HL-60/S4 treated with retinoic acid at 250 ng/mL for 4 days and 3 days (cell line): Measurements from ENCODE around the gene TBCK.
"Not testable (repeated sequence)": the region's sequence is repeated elsewhere in the genome, so short reads cannot be mapped to it uniquely, and the experiment has no call there.

Experiments used
- in situ Hi-C: fragments of 300-500 bp; cut with MboI; formaldehyde crosslinking; loops from 2 replicates; pipeline ENCODE4 v1.7.0; 2022; ENCODE audit warnings: low sequenced_read_pairs

Gene TBCK

DNA sequence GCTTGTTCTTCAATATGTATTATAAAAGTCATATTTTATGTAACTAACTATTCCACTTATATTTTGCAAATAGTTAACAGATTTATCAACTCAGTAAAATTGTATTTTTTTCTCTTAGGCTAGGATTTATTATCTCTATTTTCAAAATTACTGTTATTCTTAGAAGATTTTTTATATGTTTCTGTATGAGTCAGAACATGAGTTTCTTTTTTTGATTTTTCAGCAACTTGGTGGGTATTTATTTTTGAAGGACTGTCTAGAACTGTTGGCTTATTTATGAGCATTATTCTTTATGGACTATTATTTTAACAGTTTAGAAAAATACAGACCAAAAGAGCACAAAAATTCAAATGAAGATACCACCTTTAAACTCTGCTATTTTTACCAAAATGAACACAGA lies 7.1 kb upstream of the TBCK start:
- in situ Hi-C loops: no loop called here

DNA sequence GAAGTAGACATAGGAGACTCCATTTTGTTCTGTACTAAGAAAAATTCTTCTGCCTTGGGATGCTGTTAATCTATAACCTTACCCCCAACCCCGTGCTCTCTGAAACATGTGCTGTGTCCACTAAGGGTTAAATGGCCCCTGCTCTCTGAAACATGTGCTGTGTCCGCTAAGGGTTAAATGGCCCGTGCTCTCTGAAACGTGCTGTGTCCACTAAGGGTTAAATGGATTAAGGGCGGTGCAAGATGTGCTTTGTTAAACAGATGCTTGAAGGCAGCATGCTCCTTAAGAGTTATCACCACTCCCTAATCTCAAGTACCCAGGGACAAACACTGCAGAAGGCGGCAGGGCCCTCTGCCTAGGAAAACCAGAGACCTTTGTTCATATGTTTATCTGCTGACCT lies 5.8 kb upstream of the TBCK start:
- in situ Hi-C loops: not testable (repeated sequence)

DNA sequence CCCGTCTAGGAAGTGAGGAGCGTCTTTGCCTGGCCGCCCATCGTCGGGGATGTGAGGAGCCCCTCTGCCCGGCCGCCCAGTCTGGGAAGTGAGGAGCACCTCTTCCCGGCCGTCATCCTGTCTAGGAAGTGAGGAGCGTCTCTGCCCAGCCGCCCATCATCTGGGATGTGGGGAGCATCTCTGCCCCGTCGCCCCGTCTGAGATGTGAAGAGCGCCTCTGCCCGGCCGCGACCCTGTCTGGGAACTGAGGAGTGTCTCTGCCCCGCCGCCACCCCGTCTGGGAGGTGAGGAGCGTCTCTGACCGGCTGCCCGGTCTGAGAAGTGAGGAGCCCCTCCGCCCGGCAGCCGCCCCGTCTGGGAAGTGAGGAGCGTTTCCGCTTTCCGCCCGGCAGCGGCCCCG lies 5.2 kb upstream of the TBCK start:
- in situ Hi-C loops: not testable (repeated sequence)

DNA sequence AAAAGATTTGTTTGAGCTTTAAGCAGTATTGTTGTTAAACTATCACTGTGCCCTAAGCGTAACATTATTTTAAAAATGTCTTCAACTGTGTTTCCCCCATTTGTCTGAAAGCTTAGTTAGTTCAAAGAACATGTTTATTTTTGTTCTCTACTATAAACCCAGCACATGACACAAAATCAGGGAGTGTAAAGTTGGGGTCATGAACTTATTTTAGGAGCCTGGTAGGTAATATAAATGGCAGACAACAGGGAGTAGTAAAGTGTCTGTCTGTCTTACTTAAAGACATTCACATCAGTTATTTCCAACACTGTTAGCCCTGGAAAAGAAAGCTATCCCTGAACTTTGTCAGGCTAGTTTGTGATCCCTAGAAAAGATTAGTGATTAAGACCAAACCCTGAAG lies 4.2 kb upstream of the TBCK start:
- in situ Hi-C loops: no loop called here

DNA sequence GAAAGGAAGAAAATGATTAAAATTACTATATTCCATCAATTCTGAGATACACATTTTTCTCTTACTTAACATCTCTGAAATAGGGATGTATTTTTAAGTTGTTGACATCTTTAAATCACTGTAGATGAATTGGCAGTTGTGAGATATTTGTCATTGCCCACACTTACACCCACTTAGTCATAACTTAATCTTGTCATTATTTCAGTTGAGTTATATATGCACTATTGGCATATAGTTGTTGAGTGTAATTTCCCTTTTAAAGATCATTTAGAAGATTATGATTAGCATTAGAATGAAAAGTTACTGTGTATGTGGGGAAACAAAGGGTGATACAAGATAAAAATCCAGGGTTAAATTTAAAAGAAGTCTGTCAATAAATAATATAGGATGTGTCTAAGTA lies 2.5 kb upstream of the TBCK start:
- in situ Hi-C loops: no loop called here

DNA sequence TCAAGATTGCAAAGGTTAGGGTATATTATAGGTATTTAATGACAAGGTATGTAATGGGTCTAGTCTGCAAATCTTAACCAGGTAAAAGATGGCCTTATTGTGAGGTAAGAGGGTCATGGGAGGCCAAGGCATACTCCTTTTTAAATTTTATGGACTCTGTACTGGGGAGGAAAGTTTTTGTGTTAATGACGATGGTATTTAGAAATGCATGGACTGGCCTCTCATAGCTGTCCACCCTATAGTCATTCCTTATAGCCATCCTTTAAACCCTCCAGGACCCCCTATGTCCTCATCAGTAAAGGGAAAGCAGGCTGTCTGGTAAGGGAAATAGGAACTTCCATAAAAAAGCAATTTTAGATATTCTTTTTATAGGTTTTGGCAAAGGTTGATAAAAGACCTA lies 1.8 kb upstream of the TBCK start:
- in situ Hi-C loops: no loop called here

DNA sequence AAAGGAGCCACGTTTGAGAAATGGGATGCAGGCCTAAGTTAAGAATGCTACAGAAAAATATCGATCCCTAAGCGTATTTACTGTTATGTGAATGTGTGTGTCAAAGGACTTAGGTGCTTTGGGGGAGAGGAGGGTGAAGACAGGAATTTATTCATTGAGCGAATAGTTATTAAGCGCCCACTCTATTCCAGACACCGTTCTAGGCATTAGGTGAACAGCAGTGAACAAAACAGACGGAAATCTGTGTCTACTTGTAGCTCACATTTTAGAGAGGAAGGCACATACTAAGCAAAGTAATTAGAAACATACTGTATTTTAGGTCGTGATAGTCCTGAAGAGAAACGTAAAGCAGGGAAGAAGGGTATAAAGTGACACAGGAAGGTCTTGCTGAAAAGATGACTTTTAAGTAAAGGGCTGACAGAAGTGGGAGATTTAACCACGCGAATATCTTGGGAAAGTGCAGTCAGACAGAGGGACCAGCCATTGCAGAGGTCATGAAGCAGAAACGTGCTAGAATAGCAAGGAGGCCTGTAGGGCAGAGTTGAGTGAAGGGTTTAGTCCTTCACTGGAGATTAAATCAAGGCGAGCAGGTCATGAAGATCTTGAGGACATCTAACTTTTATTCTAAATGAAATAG lies 882 bp upstream of the TBCK start:
- in situ Hi-C loops: no loop called here

DNA sequence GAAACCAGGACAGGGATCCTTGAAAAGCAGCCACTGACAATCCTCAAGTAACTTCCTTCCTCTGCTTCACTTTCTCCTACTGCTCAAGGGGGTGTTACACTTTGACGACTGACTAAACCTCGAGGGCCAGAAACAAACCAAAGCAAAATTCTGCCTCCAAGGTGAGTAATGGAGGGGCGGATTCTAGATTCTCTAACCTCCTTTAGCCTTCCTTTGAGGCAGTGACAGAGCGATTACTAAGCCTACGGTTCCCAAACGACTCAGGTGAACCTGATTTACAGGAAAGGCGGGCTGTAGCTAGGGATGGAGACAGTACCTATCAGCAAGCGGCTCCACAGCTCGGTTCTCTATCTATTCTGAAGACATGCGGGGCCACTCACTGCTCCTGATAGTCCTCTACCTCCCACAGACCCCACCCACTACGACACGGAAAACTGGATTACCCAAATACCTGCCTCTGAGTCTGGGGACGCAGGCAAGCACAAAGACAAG lies 487 bp downstream of the TBCK start:
- in situ Hi-C loops: no loop called here

DNA sequence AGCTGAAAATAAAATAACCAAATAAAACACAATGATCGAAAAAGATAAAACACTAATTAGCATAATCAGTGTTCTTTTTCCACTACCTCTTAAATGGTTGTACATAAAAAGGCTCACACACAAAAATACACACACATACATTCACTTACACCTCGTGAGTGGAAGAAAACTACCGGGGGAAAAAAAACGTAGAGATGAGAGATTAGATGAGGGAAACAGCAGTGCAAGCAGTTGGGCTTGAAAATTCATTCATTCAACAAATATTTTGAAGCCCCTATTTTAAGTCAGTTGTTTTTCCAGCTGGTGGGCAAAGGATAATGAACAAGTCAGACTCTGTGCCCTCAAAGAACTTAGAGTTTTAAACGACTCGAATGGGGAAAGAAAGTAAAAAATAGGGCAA lies 1.0 kb downstream of the TBCK start:
- in situ Hi-C loops: no loop called here

DNA sequence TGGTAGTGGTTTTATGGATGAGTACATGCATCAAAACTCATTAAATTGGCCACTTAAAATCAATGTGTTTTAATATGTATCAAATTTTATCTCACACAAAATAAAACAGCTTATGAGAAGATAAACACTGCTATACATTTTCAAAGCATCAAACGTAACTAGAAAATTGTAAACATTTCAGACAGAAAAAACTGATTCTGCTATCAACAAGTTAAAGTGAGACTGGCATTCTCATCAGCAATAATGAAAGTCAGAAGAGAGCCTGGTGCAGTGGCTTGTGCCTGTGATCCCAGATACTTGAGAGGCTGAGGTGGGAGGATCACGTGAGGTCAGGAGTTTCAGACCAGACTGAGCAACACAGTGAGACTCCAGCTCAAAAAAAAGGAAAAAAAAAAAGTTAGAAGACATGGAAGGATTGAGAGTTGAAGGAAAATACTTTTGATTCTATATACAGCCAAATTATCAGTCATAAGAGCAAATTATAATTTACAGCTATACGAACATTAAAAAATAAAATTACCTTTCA lies 2.9 kb downstream of the TBCK start:
- in situ Hi-C loops: no loop called here

DNA sequence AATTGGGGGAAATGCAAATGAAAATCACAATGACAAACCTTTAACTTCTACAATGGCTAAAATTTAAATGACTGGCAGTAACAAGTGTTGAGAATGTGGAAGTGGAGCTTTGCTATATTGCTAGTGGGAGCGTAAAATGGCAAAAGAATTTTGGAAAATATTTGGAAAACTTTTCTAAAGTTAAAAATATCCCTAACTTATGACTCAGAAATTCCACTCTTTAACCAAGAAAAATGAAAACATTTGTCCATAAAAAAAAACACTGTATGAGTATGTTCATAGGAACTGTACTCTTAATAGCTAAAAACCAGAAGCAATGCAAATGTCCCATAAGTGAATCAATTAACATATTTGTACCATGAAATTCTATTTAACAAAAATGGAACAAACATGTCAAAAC lies 3.6 kb downstream of the TBCK start:
- in situ Hi-C loops: no loop called here

DNA sequence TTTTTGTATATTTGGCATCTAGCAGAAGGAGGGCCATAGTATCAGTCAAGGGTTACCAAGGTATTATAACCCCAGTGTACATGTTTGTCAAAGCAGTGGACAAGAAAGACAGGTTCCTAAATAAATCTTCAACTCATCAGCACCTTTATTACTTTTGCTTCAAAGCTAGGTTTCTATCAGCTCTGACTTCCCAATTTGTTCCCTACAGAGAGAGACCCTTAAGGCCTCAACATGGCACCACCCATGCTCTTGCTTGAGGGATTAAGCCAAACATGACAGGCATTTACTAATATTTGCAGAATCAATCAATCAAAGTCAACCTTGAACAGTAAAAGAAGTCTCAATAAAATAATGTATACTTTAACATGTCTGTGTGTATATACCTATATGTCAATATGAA lies 9.4 kb downstream of the TBCK start:
- in situ Hi-C loops: no loop called here

DNA sequence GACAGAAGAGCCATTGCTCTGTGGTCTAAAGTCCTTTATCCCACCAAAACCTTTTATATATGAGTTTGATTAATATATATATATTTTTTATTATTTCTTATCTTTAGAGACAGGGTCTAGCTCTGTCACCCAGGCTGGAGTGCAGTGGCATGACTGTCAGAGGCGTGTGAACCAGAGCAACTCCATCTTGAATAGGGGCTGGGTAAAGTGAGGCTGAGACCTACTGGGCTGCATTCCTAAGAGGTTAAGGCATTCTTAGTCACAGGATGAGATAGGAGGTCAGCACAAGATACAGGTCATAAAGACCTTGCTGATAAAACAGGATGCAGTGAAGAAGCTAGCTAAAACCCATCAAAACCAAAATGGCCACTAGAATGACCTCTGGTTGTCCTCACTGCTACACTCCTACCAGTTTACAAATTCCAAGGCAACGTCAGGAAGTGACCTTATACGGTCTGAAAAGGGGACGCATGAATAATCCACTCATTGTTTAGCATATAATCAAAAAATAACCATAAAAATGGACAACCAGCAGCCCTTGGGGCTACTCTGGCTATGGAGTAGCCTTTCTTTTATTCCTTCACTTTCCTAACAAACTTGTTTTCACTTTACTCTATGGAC lies 10.5 kb downstream of the TBCK start:
- in situ Hi-C loops: no loop called here

DNA sequence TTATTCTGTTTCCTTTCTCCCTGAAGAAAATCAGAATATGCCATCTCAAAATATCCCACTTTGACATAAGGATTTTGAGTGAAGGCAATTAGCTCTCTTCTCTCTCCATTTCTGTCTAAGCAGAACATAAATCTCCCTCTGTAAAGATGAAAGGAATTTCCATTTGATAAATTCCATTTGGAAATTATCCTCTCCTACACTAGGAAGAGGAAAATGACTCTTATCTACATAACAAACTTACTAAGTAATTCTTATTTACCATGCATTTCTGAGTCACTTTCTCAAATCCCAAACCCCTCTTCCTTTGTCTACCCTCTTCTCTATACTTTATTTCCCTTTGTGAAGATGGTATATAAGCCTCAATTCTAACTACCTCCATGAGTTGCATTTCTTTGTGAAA lies 11.4 kb downstream of the TBCK start:
- in situ Hi-C loops: no loop called here

DNA sequence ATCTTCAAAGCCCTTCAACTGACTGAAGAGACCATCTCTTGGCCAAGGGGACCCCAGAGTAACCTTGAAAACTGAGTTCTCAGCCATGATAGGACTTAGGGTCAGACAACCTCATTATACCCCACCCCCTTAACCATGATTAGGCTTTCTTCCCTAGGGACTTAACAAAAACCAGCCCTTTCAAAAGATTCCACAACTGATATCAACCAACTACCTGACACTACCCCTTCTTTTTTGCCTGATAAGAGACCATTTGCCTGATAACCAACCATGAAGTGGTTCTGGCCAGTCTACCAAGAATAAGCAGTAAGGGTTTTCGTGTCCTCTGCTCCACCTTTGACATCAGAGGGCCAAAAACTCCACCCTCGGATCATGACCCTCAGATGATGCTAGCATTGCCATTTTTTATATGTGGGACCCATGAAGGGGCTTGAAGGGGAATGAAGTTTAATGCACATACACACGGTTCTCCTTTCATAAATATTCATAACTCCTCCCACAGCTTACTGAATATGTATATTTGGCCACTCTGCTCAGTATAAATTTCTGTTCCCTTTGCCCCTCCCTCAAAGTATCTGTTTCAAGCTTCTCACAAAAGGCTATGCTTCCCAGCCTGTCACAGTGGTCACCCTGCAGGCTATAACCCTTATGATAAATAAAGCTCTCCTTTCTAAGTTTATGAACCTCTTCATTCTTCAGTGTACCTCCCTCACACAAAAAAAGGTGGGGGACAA lies 12.3 kb downstream of the TBCK start:
- in situ Hi-C loops: no loop called here

DNA sequence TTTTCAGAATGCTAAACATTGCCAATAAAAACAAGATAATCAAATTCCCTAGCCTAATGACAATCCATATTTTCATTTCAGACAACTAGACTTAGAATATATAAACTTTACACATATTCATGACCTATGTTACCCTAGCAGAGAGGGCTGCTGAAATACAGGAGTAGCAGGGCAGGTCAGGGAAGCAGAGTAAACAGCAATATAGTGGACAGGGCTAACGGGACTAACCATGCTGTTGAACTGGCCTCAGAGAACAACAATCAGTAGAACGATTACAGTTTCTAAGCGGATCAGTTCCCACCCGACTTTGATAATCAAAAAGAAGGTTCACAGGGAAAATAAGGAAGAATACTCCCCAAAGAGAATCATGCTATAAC lies 14.0 kb downstream of the TBCK start:
- in situ Hi-C loops: no loop called here

DNA sequence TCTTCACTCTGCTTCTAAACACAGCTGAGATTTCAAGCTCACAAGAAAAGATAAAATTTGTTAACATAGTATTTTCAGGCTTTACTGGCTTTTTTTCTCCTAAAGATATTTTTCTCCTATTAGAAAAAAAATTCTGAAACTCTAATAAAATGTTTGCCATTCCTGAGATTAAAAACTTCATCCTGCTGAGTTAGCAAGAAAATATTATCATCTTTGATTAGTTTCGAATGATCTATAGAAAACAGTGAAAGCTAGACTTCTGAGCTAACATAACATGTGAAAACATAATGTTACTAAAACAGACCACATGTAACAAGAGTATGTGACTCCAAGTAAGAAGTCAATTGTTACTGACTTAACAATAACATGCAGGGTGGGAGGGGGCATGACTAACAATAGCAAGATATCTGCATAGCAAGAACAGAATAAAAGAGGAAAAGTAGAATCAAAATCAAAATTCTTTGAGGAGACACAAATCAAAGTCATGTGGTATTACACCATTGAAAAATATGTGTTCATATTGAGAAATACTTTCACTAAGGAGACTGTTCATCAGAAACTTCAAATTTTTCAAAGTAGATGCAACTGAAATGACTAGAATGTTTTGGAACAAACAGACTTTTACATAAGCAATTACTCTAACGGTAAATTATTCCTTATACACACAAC lies 14.5 kb downstream of the TBCK start:
- in situ Hi-C loops: no loop called here

DNA sequence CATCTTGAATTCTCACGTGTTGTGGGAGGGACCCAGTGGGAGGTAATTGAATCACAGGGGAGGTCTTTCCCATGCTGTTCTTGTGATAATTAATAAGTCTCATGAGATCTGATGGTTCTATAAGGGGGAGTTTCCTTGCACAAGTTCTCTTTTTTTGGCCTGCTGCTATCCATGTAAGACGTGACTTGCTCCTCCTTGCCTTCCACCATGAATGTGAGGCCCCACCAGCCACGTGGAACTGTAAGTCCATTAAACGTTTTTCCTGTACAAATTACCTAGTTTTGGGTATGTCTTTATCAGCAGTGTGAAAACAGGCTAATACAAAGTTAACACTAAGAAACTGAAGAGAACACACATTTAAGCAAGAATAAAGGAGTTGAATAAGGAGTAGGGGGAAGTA lies 16.0 kb downstream of the TBCK start:
- in situ Hi-C loops: no loop called here

DNA sequence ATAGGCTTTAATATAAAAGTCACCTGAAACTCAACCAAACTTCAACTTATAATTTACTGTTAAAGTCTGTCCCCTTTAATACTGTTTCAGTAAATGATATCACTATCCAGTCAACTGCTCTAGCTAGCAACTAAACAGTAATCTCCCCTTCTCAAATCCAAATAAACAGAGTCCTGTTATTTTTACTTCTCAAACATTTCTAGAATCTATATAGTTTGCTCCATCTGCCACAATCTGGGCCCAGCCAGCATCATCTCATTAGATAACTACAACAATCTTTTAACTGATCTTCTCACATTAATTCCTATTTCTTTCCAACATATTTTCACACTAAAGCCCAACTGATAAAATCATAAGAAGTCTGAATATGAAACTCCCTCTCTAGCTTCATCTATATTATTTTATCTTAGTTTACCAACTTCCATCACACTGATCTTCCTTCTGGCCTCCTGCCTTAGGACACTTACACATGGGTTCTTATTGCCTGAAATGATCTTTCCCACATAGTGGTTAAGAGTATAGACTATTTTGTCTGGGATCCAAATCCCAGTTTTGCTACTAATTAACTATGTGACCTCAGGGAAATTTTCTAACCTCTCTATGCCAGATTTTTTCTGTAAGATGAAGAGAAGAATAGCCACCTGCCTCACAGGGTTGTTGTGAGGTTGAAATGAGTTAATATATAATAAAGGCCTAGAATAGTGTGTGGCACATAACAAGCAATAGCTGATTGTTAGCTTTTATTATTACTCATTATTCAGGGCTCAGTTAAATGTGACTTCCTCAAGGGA lies 18.6 kb downstream of the TBCK start:
- in situ Hi-C loops: no loop called here

DNA sequence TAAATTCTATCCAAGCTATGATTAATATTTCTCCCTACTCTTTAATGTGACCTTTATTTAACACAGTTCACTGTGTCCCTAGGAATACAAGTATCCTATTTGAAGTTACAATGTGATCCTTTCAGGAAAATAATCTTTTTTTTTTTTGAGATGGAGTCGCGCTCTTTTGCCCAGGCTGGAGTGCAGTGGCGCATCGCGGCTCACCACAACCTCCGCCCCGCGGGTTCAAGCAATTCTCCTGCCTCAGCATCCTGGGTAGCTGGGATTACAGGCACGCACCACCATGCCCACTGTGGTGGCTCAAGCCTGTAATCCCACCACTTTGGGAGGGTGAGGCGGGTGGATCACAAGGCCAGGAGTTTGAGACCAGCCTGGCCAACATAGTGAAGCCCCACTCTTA lies 21.9 kb downstream of the TBCK start:
- in situ Hi-C loops: no loop called here

DNA sequence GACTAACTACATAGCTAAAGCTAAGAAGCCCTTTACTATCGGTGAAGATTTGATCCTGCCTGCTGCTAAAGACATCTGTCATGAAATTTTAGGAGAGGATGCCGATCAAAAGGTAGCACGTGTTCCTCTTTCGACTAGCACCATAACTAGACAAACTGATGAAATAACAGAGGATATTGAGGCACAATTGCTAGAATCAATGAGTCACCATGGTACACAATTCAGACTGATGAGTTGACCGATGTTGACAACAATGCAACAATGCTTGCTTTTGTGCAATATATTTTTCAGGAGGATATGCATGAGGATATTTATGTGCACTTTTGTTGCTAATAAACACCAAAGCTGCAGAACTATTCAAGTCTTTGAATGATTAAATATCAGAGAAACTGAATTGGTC lies 24.3 kb downstream of the TBCK start:
- in situ Hi-C loops: no loop called here
